ENCODE measurements around the gene ADORA2A.

Gene ADORA2A

GRCh38 chr22:24474649-24475255 lies 47.4 kb downstream of the ADORA2A start:
- Histone ChIP-seq H3K4me2 (no peak overlapping the region), H2AFZ (ENCODE audit: low read depth) (no peak overlapping the region), H3K79me2 (ENCODE audit: insufficient read depth, low read depth) (no peaks in the 10 kb centered on the region), H3K36me3 (ENCODE audit: insufficient read depth) (no peaks in the 10 kb centered on the region), H4K20me1 (ENCODE audit: insufficient read depth) (no peaks in the 10 kb centered on the region), H3K9ac (no peak overlapping the region), H3K4me3 (IDR thresholded peaks at IDR 0.05; ENCODE audit: insufficient read depth, low read depth, low read length) (no peak overlapping the region), H3K4me1 (ENCODE audit: low read depth, poor library complexity, severe bottlenecking) (no peaks in the 10 kb centered on the region), H3K27me3 (ENCODE audit: insufficient read depth, low read depth) (no peaks in the 10 kb centered on the region), H3K27ac (no peak overlapping the region)
- TF ChIP-seq, protein P1, sequence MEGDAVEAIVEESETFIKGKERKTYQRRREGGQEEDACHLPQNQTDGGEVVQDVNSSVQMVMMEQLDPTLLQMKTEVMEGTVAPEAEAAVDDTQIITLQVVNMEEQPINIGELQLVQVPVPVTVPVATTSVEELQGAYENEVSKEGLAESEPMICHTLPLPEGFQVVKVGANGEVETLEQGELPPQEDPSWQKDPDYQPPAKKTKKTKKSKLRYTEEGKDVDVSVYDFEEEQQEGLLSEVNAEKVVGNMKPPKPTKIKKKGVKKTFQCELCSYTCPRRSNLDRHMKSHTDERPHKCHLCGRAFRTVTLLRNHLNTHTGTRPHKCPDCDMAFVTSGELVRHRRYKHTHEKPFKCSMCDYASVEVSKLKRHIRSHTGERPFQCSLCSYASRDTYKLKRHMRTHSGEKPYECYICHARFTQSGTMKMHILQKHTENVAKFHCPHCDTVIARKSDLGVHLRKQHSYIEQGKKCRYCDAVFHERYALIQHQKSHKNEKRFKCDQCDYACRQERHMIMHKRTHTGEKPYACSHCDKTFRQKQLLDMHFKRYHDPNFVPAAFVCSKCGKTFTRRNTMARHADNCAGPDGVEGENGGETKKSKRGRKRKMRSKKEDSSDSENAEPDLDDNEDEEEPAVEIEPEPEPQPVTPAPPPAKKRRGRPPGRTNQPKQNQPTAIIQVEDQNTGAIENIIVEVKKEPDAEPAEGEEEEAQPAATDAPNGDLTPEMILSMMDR (conservative IDR thresholded peaks at IDR 0.05; ENCODE audit: low read depth, low read length): no peak

DNA sequence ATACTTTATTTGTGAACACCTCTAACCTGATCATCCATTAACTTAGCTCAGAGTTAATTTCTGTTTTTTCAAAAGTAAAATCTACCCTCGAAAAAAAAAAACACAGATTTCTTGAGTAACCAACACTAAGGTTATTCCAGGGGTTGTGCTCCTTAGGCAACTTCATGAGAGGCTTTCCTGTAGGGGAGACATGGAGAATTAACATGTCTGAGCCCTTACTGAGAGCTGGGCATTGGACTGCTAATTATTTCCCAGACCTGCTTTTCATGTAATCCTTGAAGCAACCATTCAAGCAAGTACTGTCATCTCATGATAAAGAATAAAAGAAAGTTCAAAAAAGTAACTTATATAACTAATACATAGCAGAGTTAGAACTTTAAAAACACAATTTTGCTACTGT lies 54.2 kb downstream of the ADORA2A start:
- Histone ChIP-seq H3K79me2 (ENCODE audit: insufficient read depth, low read depth) (no peaks in the 10 kb centered on the region), H3K9ac (no peak overlapping the region), H4K20me1 (ENCODE audit: insufficient read depth) (no peaks in the 10 kb centered on the region), H3K4me1 (ENCODE audit: low read depth, poor library complexity, severe bottlenecking) (peaks cover 7% of the 10 kb centered on the region), H3K4me3 (IDR thresholded peaks at IDR 0.05; ENCODE audit: insufficient read depth, low read depth, low read length) (no peak overlapping the region), H3K36me3 (ENCODE audit: insufficient read depth) (no peaks in the 10 kb centered on the region), H3K27ac (no peak overlapping the region), H2AFZ (ENCODE audit: low read depth) (no peak overlapping the region), H3K27me3 (ENCODE audit: insufficient read depth, low read depth) (no peaks in the 10 kb centered on the region), H3K4me2 (no peak overlapping the region)
- TF ChIP-seq, protein P1 (conservative IDR thresholded peaks at IDR 0.05; ENCODE audit: low read depth, low read length): no peak

- H3K4me1 ChIP-seq (ENCODE audit: low read depth, poor library complexity, severe bottlenecking): peaks cover 7% of the 10 kb centered on the region
These were observed 55.2 kb downstream of the ADORA2A start for GRCh38 chr22:24482575-24482974.

GRCh38 chr22:24482998-24483397 lies 55.6 kb downstream of the ADORA2A start:
- H3K4me2 ChIP-seq: no peak overlapping the region

More at GRCh38 chr22:24482575-24482974, 55.2 kb downstream of the ADORA2A start:
- no peak overlapping the region for H3K4me2 ChIP-seq
- no peaks in the 10 kb centered on the region for H4K20me1 ChIP-seq (ENCODE audit: insufficient read depth)
- no peaks in the 10 kb centered on the region for H3K27me3 ChIP-seq (ENCODE audit: insufficient read depth, low read depth)
- no peak overlapping the region for H3K4me3 ChIP-seq (IDR thresholded peaks at IDR 0.05; ENCODE audit: insufficient read depth, low read depth, low read length)
- TF ChIP-seq, protein P1 (conservative IDR thresholded peaks at IDR 0.05; ENCODE audit: low read depth, low read length): no peak
- no peaks in the 10 kb centered on the region for H3K79me2 ChIP-seq (ENCODE audit: insufficient read depth, low read depth)
- no peak overlapping the region for H2AFZ ChIP-seq (ENCODE audit: low read depth)
- no peaks in the 10 kb centered on the region for H3K36me3 ChIP-seq (ENCODE audit: insufficient read depth)
- H3K9ac ChIP-seq: no peak overlapping the region
- H3K27ac ChIP-seq: no peak overlapping the region

More at GRCh38 chr22:24482998-24483397, 55.6 kb downstream of the ADORA2A start:
- Histone ChIP-seq H3K36me3 (ENCODE audit: insufficient read depth) (no peaks in the 10 kb centered on the region), H3K79me2 (ENCODE audit: insufficient read depth, low read depth) (no peaks in the 10 kb centered on the region), H3K27me3 (ENCODE audit: insufficient read depth, low read depth) (no peaks in the 10 kb centered on the region), H3K9ac (no peak overlapping the region), H3K4me1 (ENCODE audit: low read depth, poor library complexity, severe bottlenecking) (peaks cover 7% of the 10 kb centered on the region), H4K20me1 (ENCODE audit: insufficient read depth) (no peaks in the 10 kb centered on the region), H3K27ac (no peak overlapping the region), H2AFZ (ENCODE audit: low read depth) (no peak overlapping the region), H3K4me3 (IDR thresholded peaks at IDR 0.05; ENCODE audit: insufficient read depth, low read depth, low read length) (no peak overlapping the region)
- TF ChIP-seq, protein P1 (conservative IDR thresholded peaks at IDR 0.05; ENCODE audit: low read depth, low read length): no peak

Measured in KMS-11 (cell line).